ENCODE data around the gene UNC13B.

- TF ChIP-seq CTCF (IDR thresholded peaks at IDR 0.05) = no peak
- no peak for TF ChIP-seq POLR2A (IDR thresholded peaks at IDR 0.05)
Measured at GRCh38 chr9:35374910-35375309, 213.1 kb downstream of the UNC13B start.
